H9 (cell line): ENCODE results near the gene RTP1. TPM values are rescaled to one million over a fixed set of nuclear protein-coding genes. Genes with fewer than 3 reads are reported as not detected.
A peak's percentile ranks its signal among the peaks of the same experiment; 100 is the strongest.

Source experiments
- DNase-seq: peaks from one replicate; pipeline ENCODE4 v3.0.0-alpha.2; 2017
- H2AFZ ChIP-seq: one replicate; pipeline ENCODE4 v1.6.1; 2013; ENCODE audit warnings: mild to moderate bottlenecking, low read length, control low read depth, moderate library complexity
- H2AK5ac ChIP-seq: 2 replicates; pipeline ENCODE4 v1.6.1; 2013; ENCODE audit warnings: low read length, control low read depth, mixed read lengths; ENCODE audit not compliant: insufficient read length
- H2BK120ac ChIP-seq: one replicate; pipeline ENCODE4 v1.6.1; 2013; ENCODE audit warnings: low read depth, mild to moderate bottlenecking, low read length, control low read depth, inconsistent platforms; ENCODE audit not compliant: poor library complexity, severe bottlenecking
- H2BK12ac ChIP-seq: 2 replicates; pipeline ENCODE4 v1.6.1; 2013; ENCODE audit warnings: low read length, control low read depth, mixed read lengths, low read depth; ENCODE audit not compliant: insufficient read length
- H2BK15ac ChIP-seq: 2 replicates; pipeline ENCODE4 v1.6.1; 2013; ENCODE audit warnings: low read depth, low read length, control low read depth
- H2BK20ac ChIP-seq: one replicate; pipeline ENCODE4 v1.6.1; 2013; ENCODE audit warnings: low read depth, mild to moderate bottlenecking, low read length, control low read depth, inconsistent platforms; ENCODE audit not compliant: poor library complexity, severe bottlenecking
- H2BK5ac ChIP-seq: 2 replicates; pipeline ENCODE4 v1.6.1; 2013; ENCODE audit warnings: low read length, control low read depth, mixed read lengths; ENCODE audit not compliant: insufficient read length
- H3K14ac ChIP-seq: 2 replicates; pipeline ENCODE4 v1.6.1; 2013; ENCODE audit warnings: low read length, control low read depth; ENCODE audit not compliant: insufficient read depth
- H3K18ac ChIP-seq: 2 replicates; pipeline ENCODE4 v1.6.1; 2013; ENCODE audit warnings: low read depth, mild to moderate bottlenecking, mixed read lengths, low read length, control low read depth; ENCODE audit not compliant: insufficient read length
- H3K23ac ChIP-seq: 2 replicates; pipeline ENCODE4 v1.6.1; 2013; ENCODE audit warnings: low read length, control low read depth, mixed read lengths, low read depth; ENCODE audit not compliant: insufficient read length
- H3K23me2 ChIP-seq: 2 replicates; pipeline ENCODE4 v1.6.1; 2013; ENCODE audit warnings: low read depth, mild to moderate bottlenecking, mixed read lengths, low read length, control low read depth; ENCODE audit not compliant: insufficient read length, poor library complexity, severe bottlenecking
- H3K27ac ChIP-seq: 2 replicates; pipeline ENCODE4 v1.5.1; 2013; ENCODE audit warnings: low read length, control low read depth, mixed read lengths, low read depth; ENCODE audit not compliant: insufficient read length
- H3K27me3 ChIP-seq: 2 replicates; pipeline ENCODE4 v1.6.1; 2013; ENCODE audit warnings: low read length, control low read depth, inconsistent platforms; ENCODE audit not compliant: insufficient read depth
- H3K4ac ChIP-seq: 2 replicates; pipeline ENCODE4 v1.6.1; 2013; ENCODE audit warnings: low read depth, mild to moderate bottlenecking, control low read depth, inconsistent platforms, low read length, moderate library complexity
- H3K4me1 ChIP-seq: 2 replicates; pipeline ENCODE4 v1.6.1; 2013; ENCODE audit warnings: low read length, control low read depth, inconsistent platforms; ENCODE audit not compliant: insufficient read depth
- H3K4me2 ChIP-seq: 2 replicates; pipeline ENCODE4 v1.6.1; 2013; ENCODE audit warnings: low read length, control low read depth, mixed read lengths; ENCODE audit not compliant: insufficient read length, insufficient read depth
- H3K56ac ChIP-seq: 2 replicates; pipeline ENCODE4 v1.6.1; 2013; ENCODE audit warnings: low read depth, mild to moderate bottlenecking, mixed read lengths, low read length, control low read depth; ENCODE audit not compliant: insufficient read length
- H3K79me1 ChIP-seq: 2 replicates; pipeline ENCODE4 v1.6.1; 2013; ENCODE audit warnings: low read depth, mild to moderate bottlenecking, moderate library complexity, low read length, control low read depth, inconsistent platforms; ENCODE audit not compliant: insufficient read depth, poor library complexity, severe bottlenecking
- H3K79me2 ChIP-seq: 2 replicates; pipeline ENCODE4 v1.6.1; 2013; ENCODE audit warnings: low read length, control low read depth, inconsistent platforms; ENCODE audit not compliant: insufficient read depth
- H3K9ac ChIP-seq: 2 replicates; pipeline ENCODE4 v1.6.1; 2013; ENCODE audit warnings: low read length, control low read depth, mixed read lengths; ENCODE audit not compliant: insufficient read length; ENCODE audit errors: extremely low read depth
- H3K9me3 ChIP-seq: one replicate; pipeline ENCODE4 v1.6.1; 2013; ENCODE audit warnings: low read depth, low read length, inconsistent platforms; ENCODE audit not compliant: control insufficient read depth
- H3T11ph ChIP-seq: one replicate; pipeline ENCODE4 v1.6.1; 2013; ENCODE audit warnings: mild to moderate bottlenecking, low read length, control low read depth, inconsistent platforms
- H4K20me1 ChIP-seq: one replicate; pipeline ENCODE4 v1.6.1; 2013; ENCODE audit not compliant: control insufficient read depth, insufficient read length, insufficient read depth
- H4K5ac ChIP-seq: 2 replicates; pipeline ENCODE4 v1.6.1; 2013; ENCODE audit warnings: low read depth, mild to moderate bottlenecking, mixed read lengths, low read length, control low read depth; ENCODE audit not compliant: insufficient read length
- H4K8ac ChIP-seq: replicated peaks from 2 replicates; pipeline ENCODE4 v1.6.1; 2013; ENCODE audit warnings: low read length, control low read depth, mixed read lengths, low read depth; ENCODE audit not compliant: insufficient read length
- H4K91ac ChIP-seq: 2 replicates; pipeline ENCODE4 v1.6.1; 2013; ENCODE audit warnings: low read depth, mild to moderate bottlenecking, moderate library complexity, mixed read lengths, low read length, control low read depth; ENCODE audit not compliant: insufficient read length
- H3K27ac Mint-ChIP-seq, 3 experiments: 2 replicates in 2 of 3; 3 replicates in 1 of 3; pipeline ENCODE4 v1.8.0; 2020 to 2021; ENCODE audit warnings: mixed read lengths in 3 of 3, mild to moderate bottlenecking in 1 of 3, moderate library complexity in 1 of 3
- H3K27me3 Mint-ChIP-seq: 2 replicates; pipeline ENCODE4 v1.8.0; 2021; ENCODE audit warnings: low read depth, mild to moderate bottlenecking, moderate library complexity, mixed read lengths
- H3K36me3 Mint-ChIP-seq, 3 experiments: 2 replicates in 2 of 3; 3 replicates in 1 of 3; pipeline ENCODE4 v1.8.0; 2020 to 2021; ENCODE audit warnings: low read depth in 3 of 3, mixed read lengths in 3 of 3; ENCODE audit not compliant: insufficient read depth in 1 of 3
- H3K4me1 Mint-ChIP-seq, 2 experiments: 2 replicates each; pipeline ENCODE4 v1.8.0; 2020; ENCODE audit warnings: mixed read lengths in 2 of 2
- H3K4me3 Mint-ChIP-seq, 2 experiments: 2 replicates in 1 of 2; 3 replicates in 1 of 2; pipeline ENCODE4 v1.8.0; 2020 to 2021; ENCODE audit warnings: mild to moderate bottlenecking in 2 of 2, mixed read lengths in 2 of 2, moderate library complexity in 1 of 2
- H3K9me3 Mint-ChIP-seq, 2 experiments: 2 replicates in 1 of 2; 3 replicates in 1 of 2; pipeline ENCODE4 v1.8.0; 2020; ENCODE audit warnings: mild to moderate bottlenecking in 2 of 2, mixed read lengths in 2 of 2, moderate library complexity in 1 of 2
- CTCF ChIP-seq: fragments of 200-600 bp; sonication (generic); conservative IDR thresholded peaks from 3 replicates; pipeline ENCODE4 v1.8.0; 2021; ENCODE audit warnings: antibody characterized with exemption, mild to moderate bottlenecking
- WGBS: extraction: QIAGEN DNeasy Blood & Tissue Kit; methylation state at CpG from one replicate; pipeline ENCODE4 v1.1.7; 2013; ENCODE audit warnings: missing lambda C conversion rate, low lambda C conversion rate, mixed read lengths; ENCODE audit not compliant: insufficient read length; ENCODE audit errors: extremely low coverage; 5-methylcytosine and 5-hydroxymethylcytosine counted together
- total RNA-seq: library from RNA; stranded (reverse); gene quantifications from 2 replicates; pipeline ENCODE4 v1.2.1, GENCODE V29; 2021

The RTP1 gene
- total RNA-seq, 1 experiment from 2014 or later: 6.6 TPM

- no peaks in the 10 kb centered on the region for H3K79me2 ChIP-seq
- no peak overlapping the region for H3K23ac ChIP-seq
- Mint-ChIP-seq H3K36me3 (peaks cover 0 to 5% (median 2%) of the 10 kb centered on the region in 3 experiments; a peak in 3 of 7 replicates), H3K4me1 (peaks cover 7 to 15% of the 10 kb centered on the region in 2 experiments), H3K27me3 (peaks cover 2% of the 10 kb centered on the region), H3K27ac (peak overlapping the region in 1 of 3 experiments; percentile 56; a peak in 1 of 7 replicates), H3K9me3 (no peaks in the 10 kb centered on the region), H3K4me3 (no peak overlapping the region)
- no peaks in the 10 kb centered on the region for H3K79me1 ChIP-seq
- no peaks in the 10 kb centered on the region for H3K27me3 ChIP-seq
- H3K27ac ChIP-seq: no peak overlapping the region
- H2BK5ac ChIP-seq: no peak overlapping the region
- H4K91ac ChIP-seq: no peak overlapping the region
- no peak overlapping the region for H2BK15ac ChIP-seq
- DNase-seq: no peak
- no peak overlapping the region for H4K8ac ChIP-seq
- no peak for TF ChIP-seq CTCF
- no peak overlapping the region for H2AFZ ChIP-seq
- H4K20me1 ChIP-seq: no peaks in the 10 kb centered on the region
- no peak overlapping the region for H2BK120ac ChIP-seq
- H3T11ph ChIP-seq: no peak overlapping the region
- no CpG with 5 or more reads among the region's 7 CpGs for WGBS
- no peak overlapping the region for H2AK5ac ChIP-seq
- no peak overlapping the region for H3K56ac ChIP-seq
- H3K23me2 ChIP-seq: no peaks in the 10 kb centered on the region
- no peak overlapping the region for H3K4ac ChIP-seq
- H3K14ac ChIP-seq: no peak overlapping the region
- peaks cover 3% of the 10 kb centered on the region; the same call in 1 of the 2 replicates for H3K4me1 ChIP-seq
- no peak overlapping the region for H2BK12ac ChIP-seq
- H4K5ac ChIP-seq: no peak overlapping the region
- H3K18ac ChIP-seq: no peak overlapping the region
- H3K9ac ChIP-seq: no peak overlapping the region
- H2BK20ac ChIP-seq: no peak overlapping the region
- H3K4me2 ChIP-seq: no peak overlapping the region
- H3K9me3 ChIP-seq: no peaks in the 10 kb centered on the region
These were observed 532 bp upstream of the RTP1 start for GRCh38 chr3:187196573-187197334.
